ENCODE data around the gene SSBP4. TPM values are rescaled to one million over a fixed set of nuclear protein-coding genes. Genes with fewer than 3 reads are reported as not detected.
"Not testable (repeated sequence)": the region's sequence is repeated elsewhere in the genome, so short reads cannot be mapped to it uniquely, and the experiment has no call there.

Gene SSBP4
- total and polyA plus RNA-seq, 3 donors from 2014 or later = 80.5 to 118 (median 90.3) TPM

- Histone ChIP-seq H3K36me3 (ENCODE audit: low read depth, missing control alignments) (no peaks in the 10 kb centered on the region), H3K4me1 (peaks cover 42% of the 10 kb centered on the region), H3K4me3 (no peak overlapping the region), H3K9me3 (no peaks in the 10 kb centered on the region), H3K27ac (no peak overlapping the region), H3K27me3 (no peaks in the 10 kb centered on the region)
- intact Hi-C loops (cut with DNase I; ENCODE audit: low total_unique reads) = no loop called here
- DNase-seq = peak; percentile 88
- 52 to 55% methylated on average over 6 of the region's 6 CpGs for WGBS, 2 donors
- TF ChIP-seq POLR2A (IDR thresholded peaks at IDR 0.05) = no peak
- TF ChIP-seq CTCF (IDR thresholded peaks at IDR 0.05) = no peak
Observed at GRCh38 chr19:18399008-18399407, 20.2 kb upstream of the SSBP4 start.

- TF ChIP-seq POLR2A (IDR thresholded peaks at IDR 0.05) (no peak), CTCF (IDR thresholded peaks at IDR 0.05) (peak in 1 of 3 experiments; percentile 35)
- H3K27ac ChIP-seq = peak overlapping the region in 1 of 2 donors; percentile 45
- WGBS, 2 donors = 58 to 63% methylated on average over 7 of the region's 7 CpGs
- no peaks in the 10 kb centered on the region for H3K27me3 ChIP-seq
- H3K4me1 ChIP-seq = peaks cover 37% of the 10 kb centered on the region
- H3K4me3 ChIP-seq = no peak overlapping the region
- intact Hi-C loops (cut with DNase I; ENCODE audit: low total_unique reads) = no loop called here
- H3K36me3 ChIP-seq (ENCODE audit: low read depth, missing control alignments) = no peaks in the 10 kb centered on the region
- peak; percentile 84 for DNase-seq
- H3K9me3 ChIP-seq = no peaks in the 10 kb centered on the region
Observed at GRCh38 chr19:18401580-18402112, 17.6 kb upstream of the SSBP4 start.

GRCh38 chr19:18402455-18403248 is 16.5 kb upstream of the SSBP4 start:
- WGBS, 2 donors = 52 to 53% methylated on average over 17 to 18 of the region's 18 CpGs
- DNase-seq; intact Hi-C loops (cut with DNase I; ENCODE audit: low total_unique reads); H3K36me3 ChIP-seq (ENCODE audit: low read depth, missing control alignments); H3K4me3 ChIP-seq; H3K9me3 ChIP-seq; H3K27me3 ChIP-seq: not testable (repeated sequence)
- Histone ChIP-seq H3K4me1 (peaks cover 28% of the 10 kb centered on the region), H3K27ac (peak overlapping the region; percentile 1 to 45)

GRCh38 chr19:18405754-18406153 is 13.4 kb upstream of the SSBP4 start:
- H3K9me3 ChIP-seq; intact Hi-C loops (cut with DNase I; ENCODE audit: low total_unique reads); H3K4me3 ChIP-seq; H3K27ac ChIP-seq; DNase-seq; H3K36me3 ChIP-seq (ENCODE audit: low read depth, missing control alignments); H3K27me3 ChIP-seq: not testable (repeated sequence)
- WGBS, 2 donors = 93 to 95% methylated on average over 9 to 11 of the region's 11 CpGs
- H3K4me1 ChIP-seq = peaks cover 19% of the 10 kb centered on the region

GRCh38 chr19:18406749-18407148 is 12.4 kb upstream of the SSBP4 start:
- 89 to 93% methylated on average over 9 of the region's 9 CpGs for WGBS, 2 donors
- intact Hi-C loops (cut with DNase I; ENCODE audit: low total_unique reads) = no loop called here

More at GRCh38 chr19:18406749-18407148, 12.4 kb upstream of the SSBP4 start:
- no peak for TF ChIP-seq CTCF (IDR thresholded peaks at IDR 0.05)
- no peak for TF ChIP-seq POLR2A (IDR thresholded peaks at IDR 0.05)
- H3K4me1 ChIP-seq = peaks cover 16% of the 10 kb centered on the region
- no peak overlapping the region for H3K4me3 ChIP-seq
- no peaks in the 10 kb centered on the region for H3K27me3 ChIP-seq
- no peak overlapping the region for H3K27ac ChIP-seq
- DNase-seq = no peak
- no peaks in the 10 kb centered on the region for H3K9me3 ChIP-seq
- no peaks in the 10 kb centered on the region for H3K36me3 ChIP-seq (ENCODE audit: low read depth, missing control alignments)

Data from testis (tissue), 3 donors.